Superior temporal gyrus (tissue), 1 donor: ENCODE data around the gene RET.

ENCODE experiments used
- DNase-seq: peaks from one replicate; pipeline ENCODE4 v3.0.0-alpha.2; 2016; ENCODE audit errors: extremely low spot score

RET gene

DNA sequence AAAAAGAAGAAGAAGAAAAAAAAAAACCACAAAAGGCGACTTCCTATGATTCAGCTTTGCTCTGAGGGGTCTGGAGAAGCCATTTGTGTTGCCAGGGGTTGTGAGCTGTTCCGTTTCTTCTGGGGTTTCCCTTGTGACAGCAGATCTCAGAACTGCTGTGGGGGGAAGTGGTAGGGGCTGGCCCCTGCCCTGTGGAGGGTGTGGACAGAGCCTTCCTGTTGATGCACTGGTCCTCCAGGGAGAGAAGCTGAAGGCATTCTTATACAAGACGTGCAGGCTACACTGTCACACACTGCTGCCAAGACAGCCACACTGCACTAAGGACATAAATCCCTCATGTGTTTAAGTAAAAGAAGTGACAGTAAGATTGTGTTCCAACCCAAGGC lies 44.1 kb downstream of the RET start:
- DNase-seq, result no peak

DNA sequence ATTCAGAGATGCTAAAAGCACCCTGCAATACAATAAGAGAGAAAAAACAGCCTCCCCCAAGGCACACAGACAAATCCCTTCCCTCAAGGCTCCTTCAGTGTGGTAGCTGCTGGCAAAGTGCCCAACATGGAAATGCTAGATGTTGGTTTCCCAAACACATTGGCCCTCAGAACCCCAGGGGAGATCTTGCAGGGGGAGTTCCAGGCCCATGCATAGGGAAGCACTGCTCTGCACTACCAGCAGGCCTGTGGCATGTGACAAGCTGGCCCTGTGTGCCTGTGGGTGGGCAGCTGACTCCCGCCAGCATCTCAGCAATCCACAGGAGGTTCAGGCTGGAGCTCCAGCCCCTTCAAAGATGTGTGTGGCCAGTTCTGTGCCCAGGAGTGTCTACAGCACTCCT lies 44.6 kb downstream of the RET start:
- no peak for DNase-seq

DNA sequence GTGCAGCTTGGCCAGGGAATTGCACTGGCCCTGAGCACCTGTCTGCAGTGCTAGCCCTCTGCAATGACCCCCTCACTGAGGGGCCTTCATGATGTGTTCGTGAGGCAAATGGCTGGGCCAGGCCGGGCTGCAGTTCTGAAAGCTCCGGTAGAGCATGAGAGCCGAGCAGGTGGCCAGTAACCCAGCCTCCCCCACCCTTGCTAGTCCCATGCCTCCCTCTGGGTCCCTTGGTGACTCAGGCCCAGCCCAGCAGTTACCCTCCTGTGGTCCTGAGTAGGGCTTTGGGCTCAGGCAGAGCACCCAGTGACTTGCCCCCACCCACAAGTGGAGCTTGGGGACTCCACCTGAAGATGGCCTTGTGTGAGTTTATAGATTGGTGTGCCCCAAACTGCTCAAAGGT lies 45.2 kb downstream of the RET start:
- no peak for DNase-seq

DNA sequence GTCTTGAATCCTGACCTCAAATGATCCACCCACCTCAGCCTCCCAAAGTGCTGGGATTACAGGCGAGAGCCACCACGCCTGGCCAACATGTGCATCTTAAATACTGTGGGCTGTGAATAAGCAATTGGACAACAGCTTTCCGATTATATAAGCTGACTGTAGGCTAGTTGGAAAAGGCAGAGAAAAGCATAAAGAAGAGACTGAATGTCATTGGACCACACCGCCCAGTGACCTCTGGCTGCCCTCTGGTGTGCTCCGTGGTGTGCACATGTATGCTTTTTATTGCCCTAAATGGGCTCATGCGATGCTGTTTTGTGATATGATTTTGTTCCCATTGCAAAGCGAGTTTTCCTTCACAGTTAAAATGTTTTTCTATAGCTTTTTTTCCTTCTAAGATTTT lies 46.0 kb downstream of the RET start:
- DNase-seq, result no peak

DNA sequence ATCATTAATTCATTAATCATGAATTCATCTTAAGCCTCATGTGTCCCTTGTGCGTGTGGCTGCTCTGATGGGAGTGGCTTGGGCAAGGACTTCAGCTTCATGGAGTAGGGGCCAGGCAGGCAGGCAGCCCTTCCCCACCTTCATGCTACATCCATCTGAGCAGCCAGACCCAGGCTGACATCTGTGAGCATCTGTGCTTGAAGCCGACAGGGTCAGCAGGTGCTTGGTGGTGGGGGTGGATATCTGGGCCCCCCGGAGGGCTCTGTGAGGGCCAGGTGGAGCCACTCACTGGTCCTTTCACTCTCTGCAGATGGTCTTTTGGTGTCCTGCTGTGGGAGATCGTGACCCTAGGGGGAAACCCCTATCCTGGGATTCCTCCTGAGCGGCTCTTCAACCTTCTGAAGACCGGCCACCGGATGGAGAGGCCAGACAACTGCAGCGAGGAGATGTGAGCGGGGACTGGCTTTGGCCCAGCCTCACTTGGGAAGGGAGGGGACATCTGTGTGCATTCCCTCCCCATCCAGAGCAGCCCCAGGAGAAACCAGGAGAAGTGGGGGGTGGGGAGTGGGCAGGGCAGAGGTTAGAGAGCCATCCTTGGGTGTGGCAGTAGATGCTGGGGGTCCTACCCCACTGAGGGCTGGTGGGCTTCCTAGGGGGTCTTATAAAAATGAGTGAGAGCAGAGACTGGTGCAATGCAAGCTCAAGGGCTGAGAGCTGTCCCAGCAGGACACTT lies 46.7 kb downstream of the RET start:
- DNase-seq, result no peak

DNA sequence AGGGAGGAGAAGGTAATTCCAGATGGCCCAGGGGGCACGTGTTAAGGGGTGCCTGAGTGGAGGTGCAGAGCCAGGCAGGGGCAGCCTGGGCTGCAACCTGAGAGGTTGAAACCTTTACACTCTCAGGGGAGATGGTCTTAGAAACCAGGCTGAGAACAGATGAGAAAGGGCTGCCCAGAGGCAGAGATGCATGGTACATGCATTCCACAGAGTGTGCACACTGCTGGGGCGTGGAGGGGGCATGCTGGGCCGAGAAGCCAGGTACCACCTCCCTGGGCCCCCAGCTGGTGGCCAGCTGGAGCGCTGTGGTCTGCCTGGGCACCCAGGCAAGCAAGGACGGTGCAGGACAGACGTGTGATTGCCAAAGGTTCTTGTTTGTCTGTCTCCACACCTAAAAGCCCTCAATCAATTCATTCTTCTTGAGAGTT lies 47.2 kb downstream of the RET start:
- DNase-seq, result no peak

DNA sequence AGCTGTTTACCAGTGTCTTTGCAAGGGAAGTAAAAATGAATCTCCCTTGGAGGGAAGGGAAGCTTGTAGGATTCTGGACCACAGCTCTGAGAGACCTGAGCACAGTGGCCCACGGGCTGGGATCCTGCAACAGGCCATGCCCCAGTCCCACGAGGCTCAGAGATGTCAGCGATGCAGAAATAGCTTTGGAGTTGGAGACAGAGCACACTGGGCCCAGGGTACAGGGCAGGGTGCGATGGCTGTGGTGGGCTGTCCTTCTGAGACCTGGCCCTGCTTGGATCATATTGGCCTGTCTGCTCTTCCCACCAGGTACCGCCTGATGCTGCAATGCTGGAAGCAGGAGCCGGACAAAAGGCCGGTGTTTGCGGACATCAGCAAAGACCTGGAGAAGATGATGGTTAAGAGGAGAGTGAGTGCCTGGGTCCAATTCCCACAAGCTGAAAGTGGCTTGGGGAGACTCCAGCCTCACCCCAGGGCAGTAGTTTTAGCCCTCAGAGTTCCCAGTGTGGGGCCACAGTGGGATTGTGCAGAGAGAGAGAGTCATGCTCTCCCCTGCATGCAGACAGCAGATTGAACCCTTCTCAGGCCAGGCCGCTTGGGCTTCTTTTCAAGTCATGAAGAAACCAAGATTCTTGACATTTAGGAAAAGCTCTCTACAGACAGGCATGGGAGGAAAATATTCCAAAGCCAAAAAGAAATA lies 47.9 kb downstream of the RET start:
- DNase-seq, result no peak

DNA sequence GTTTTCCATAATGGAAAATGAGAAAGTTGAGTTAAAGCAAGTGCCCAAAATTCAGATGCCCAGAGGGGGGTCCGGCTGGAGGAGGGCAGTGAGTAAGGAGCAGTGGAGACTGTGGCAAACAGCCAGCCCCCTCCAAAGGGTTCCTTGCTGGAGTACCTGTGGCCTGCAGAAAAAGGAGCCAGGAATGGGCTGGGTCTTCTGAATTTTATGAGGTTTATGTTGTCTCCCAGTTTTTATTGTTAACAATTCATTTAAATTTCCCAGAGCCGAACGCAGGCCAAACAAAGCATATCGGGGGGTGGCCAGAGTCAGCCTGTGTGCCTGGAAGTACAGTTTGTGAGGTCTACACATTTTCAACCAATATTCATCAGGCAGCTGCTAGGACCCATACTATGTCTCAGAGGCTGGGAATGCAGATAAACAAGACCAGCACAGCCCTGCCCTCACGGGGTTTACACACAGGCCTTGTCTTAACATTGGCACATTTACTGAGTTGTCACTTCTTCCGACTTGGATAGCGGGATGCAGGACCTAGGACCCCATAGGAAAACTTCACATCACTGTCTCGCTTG lies 48.5 kb downstream of the RET start:
- DNase-seq, result no peak

DNA sequence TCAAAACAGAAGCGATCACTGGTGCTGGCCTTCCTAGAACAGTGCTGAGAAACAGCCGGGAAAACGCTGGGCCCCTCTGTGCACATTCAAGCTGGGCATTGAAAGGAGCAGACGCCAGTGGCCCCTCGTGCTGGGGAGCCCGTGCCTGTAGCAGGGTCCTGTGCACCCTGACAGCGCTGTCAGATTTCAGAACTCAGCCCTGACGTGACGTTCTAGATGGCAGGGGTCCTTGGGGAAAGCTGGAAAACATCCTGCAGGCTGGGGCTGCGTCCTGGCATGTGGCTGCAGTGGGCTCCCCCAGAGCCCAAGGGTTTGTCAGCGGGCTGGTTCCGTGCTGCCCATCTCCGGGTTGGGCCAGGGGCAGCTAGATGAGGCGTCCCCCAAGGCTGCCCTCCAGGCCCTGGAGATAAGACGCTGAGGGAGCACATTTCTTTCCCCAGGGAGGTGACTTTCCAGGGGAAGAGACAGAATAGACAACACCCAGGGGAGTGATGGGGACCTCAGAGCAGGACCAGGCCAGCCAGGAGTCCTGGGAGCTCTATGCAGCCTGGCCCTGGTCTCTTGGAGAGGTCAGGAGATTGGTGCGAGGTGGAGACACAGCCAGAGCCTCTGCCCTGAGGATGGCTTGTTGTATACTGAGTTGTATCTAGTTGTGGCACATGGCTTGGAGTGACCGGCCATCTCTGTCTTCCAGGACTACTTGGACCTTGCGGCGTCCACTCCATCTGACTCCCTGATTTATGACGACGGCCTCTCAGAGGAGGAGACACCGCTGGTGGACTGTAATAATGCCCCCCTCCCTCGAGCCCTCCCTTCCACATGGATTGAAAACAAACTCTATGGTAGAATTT lies 49.2 kb downstream of the RET start:
- no peak for DNase-seq

DNA sequence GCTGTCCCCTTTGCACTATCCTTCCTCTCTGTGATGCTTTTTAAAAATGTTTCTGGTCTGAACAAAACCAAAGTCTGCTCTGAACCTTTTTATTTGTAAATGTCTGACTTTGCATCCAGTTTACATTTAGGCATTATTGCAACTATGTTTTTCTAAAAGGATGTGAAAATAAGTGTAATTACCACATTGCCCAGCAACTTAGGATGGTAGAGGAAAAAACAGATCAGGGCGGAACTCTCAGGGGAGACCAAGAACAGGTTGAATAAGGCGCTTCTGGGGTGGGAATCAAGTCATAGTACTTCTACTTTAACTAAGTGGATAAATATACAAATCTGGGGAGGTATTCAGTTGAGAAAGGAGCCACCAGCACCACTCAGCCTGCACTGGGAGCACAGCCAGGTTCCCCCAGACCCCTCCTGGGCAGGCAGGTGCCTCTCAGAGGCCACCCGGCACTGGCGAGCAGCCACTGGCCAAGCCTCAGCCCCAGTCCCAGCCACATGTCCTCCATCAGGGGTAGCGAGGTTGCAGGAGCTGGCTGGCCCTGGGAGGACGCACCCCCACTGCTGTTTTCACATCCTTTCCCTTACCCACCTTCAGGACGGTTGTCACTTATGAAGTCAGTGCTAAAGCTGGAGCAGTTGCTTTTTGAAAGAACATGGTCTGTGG lies 50.0 kb downstream of the RET start:
- no peak for DNase-seq

DNA sequence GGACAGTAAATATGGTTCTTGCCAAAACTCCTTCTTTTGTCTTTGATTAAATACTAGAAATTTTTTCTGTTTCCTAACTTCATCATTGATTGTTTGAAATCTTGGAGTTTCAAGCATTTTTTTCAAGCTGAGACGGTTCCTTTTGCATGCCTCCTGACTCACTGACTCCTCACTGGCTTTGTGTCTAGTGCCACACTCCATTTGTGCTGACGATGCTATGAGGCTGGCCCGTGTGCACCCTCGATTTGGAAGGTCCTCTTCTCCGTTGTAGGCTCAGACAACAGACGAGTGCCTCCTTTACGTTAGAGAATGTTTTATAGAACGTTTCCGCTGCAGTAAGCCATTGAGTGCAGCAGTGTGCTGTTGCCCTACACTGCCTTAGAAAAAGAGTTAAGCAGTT lies 50.6 kb downstream of the RET start:
- no peak for DNase-seq

DNA sequence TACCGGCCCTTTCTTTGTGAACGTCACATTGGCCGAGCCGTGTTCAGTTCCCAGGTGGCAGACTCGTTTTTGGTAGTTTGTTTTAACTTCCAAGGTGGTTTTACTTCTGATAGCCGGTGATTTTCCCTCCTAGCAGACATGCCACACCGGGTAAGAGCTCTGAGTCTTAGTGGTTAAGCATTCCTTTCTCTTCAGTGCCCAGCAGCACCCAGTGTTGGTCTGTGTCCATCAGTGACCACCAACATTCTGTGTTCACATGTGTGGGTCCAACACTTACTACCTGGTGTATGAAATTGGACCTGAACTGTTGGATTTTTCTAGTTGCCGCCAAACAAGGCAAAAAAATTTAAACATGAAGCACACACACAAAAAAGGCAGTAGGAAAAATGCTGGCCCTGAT lies 51.5 kb downstream of the RET start:
- DNase-seq, result no peak

DNA sequence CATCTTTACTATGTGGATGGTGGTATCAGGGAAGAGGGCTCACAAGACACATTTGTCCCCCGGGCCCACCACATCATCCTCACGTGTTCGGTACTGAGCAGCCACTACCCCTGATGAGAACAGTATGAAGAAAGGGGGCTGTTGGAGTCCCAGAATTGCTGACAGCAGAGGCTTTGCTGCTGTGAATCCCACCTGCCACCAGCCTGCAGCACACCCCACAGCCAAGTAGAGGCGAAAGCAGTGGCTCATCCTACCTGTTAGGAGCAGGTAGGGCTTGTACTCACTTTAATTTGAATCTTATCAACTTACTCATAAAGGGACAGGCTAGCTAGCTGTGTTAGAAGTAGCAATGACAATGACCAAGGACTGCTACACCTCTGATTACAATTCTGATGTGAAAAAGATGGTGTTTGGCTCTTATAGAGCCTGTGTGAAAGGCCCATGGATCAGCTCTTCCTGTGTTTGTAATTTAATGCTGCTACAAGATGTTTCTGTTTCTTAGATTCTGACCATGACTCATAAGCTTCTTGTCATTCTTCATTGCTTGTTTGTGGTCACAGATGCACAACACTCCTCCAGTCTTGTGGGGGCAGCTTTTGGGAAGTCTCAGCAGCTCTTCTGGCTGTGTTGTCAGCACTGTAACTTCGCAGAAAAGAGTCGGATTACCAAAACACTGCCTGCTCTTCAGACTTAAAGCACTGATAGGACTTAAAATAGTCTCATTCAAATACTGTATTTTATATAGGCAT lies 52.3 kb downstream of the RET start:
- DNase-seq, result peak; percentile 45

DNA sequence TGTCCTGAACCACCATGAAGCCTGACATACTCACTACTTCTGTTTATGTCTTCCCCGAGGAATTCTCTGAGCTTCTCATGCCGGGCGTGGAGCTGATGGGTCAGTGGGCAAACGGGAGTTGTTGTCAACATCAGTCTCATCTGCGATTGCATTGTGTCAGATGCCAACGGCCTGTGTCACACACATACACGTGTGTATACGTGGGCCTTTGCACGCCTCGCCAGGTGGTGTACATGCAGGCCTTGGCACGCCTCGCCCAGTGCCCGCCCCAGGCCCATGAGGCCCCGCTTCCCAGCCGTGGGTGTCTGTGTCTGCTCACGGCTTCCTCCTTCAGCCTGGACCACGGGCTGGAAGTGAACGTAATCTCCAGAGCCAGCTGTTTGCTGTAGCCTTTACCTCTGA lies 53.9 kb downstream of the RET start:
- no peak for DNase-seq

DNA sequence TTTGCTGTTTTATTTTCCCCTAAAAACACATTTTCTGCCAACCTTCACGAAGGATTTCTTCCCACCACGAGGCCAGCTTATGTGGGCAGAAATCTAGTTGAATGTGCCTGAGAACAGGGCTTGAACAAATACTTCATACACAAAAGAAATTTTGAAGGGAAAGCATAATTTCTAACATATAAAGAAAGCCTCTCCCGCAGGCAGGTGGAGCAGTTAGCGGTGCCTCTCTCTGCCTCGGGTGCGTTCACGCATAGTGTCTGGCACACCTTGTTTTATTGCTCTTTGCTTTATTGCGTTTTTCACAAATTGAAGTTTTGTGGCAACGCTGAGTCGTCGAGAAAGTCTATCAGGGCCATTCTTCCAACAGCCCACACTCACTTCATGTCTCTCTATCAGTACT lies 54.4 kb downstream of the RET start:
- DNase-seq, result no peak

DNA sequence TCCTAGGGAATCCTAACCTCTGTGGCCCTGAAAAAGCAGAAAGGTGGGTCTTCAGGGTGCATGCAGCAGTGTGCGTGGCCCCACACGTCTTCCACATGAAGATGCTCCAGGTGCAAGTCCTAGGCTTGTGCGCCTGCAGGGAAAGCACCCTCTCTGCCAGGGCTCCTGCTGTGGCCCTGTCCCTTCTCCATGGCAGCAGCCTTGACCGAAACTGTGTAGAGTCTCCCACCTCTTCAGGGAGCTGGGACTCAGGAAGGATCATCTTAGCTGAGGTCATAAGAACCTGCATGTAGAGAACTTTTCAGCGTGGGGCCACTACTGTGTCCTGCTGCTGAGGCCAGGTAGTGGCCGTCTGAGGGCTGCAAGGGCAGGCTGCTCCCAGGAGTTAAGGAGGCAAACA lies 55.0 kb downstream of the RET start:
- no peak for DNase-seq

DNA sequence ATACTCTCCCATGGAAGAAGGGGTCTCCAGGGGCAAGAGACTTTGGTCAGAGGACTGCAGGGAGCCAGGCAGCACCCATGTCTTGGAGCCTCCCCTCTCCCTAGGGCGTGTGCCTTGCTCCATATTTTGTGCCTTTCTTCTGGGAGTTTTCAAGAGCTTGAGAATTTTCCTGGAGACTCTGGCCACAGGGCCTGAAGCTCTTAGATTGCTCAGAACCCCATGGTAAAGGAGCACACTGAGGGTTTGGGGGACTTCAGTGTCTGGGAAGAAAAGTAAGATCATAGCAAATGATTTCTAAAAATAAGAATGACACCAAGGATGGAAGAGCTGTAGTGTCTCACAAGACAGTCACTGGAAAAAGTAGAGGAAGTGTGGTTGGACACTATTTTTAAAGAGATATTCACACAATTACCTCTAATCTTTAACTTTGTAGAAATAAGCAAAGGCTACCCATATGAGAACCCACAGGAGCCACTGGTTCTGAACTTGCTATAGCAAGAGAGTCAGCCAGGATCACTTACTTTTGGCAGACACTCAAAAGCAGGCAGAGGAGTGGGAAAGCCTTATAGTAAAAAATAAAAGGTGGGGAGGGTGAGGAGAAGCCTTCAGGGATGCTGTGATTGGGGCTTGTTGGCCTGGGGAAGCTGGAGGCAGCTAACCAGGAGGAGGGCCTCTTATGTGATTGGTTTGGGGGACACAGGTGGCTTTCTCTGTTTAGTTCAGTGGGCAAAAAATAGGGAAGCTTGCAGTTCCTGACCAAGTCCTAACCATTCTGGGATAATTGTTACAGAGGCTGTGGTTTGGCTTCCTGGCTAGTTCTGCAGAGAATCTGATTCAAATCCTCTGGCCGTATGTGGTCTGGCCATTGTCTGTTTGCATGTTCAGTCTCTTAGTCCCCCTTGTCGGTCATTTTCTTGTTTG lies 56.3 kb downstream of the RET start:
- DNase-seq, result no peak

DNA sequence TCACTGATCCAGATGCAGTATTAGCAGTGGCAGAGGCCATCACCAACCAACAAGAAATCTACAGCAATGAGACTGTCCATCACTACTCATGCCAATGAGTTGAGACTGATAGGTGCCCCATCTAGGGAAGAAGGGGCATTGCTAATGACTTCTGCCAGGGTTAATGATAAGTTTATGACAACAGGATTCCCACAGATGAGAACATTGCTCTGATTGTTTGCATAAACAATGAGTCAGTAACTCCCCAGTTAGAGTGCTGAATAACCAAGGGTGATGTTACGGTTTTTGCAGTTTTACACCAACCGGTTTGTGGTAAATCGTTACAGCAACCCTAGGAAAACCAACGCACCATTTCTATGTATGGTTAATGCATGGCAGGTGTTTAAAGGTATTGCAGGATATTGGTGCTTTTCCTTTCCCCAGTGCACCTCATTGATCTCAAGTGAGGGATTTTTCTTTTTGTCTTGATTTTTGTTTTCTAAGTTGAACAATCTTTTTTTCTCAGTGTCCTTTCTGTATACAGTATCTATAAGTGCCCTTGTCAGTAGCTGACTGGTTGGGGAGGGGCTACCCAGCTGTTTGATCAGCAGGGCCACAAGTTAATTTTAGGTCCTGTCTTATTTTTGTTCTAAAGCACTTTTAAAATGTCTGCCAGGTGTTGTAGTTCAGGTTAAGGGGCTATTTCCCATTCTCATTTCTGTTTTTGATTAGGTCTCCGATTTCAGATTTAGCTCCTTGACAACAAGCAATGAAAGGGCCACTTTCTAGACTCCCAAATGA lies 57.4 kb downstream of the RET start:
- DNase-seq, result no peak

DNA sequence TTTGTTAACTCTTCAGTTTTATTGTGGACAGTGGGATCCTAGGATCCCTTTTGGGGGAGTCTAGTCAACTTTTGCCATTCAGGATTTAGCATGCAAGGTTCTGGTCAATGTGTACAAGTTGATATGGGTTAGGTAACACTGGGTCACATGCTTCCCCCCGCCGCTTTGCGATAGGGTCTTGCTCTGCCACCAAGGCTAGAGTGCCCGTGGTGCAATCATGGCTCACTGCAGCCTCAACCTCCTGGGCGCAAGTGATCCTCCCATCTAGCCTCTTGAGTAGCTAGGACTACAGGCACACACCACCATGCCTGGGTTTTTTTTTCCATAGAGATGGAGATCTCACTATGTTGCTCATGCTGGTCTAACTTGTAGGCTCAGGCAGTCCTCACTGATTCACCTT lies 58.2 kb downstream of the RET start:
- DNase-seq, result no peak
